H7 (cell line): ENCODE data around the gene U2SURP. TPM values are rescaled to one million over a fixed set of nuclear protein-coding genes. Genes with fewer than 3 reads are reported as not detected.

Experiments
- DNase-seq: peaks from one replicate; pipeline ENCODE4 v3.0.0; 2012
- H3K27me3 ChIP-seq: 2 replicates; pipeline ENCODE4 v1.6.0; 2011; ENCODE audit warnings: mild to moderate bottlenecking, low read length; ENCODE audit not compliant: control insufficient read depth, insufficient read depth
- H3K36me3 ChIP-seq: replicated peaks from 2 replicates; pipeline ENCODE4 v1.5.1; 2011; ENCODE audit warnings: low read length; ENCODE audit not compliant: control insufficient read depth, insufficient read depth
- H3K4me3 ChIP-seq: 2 replicates; pipeline ENCODE4 v1.5.1; 2011; ENCODE audit warnings: low read depth, mild to moderate bottlenecking, control low read depth, low read length, moderate library complexity; ENCODE audit not compliant: insufficient read depth
- total RNA-seq: library from RNA; depleted of rRNA; stranded (reverse); fragments of >200 nt; shearing (Covaris generic); gene quantifications from 2 replicates; pipeline ENCODE4 v1.2.3, GENCODE V29; 2014

U2SURP gene
- total RNA-seq, 1 experiment from 2014 or later: 110 TPM

DNA sequence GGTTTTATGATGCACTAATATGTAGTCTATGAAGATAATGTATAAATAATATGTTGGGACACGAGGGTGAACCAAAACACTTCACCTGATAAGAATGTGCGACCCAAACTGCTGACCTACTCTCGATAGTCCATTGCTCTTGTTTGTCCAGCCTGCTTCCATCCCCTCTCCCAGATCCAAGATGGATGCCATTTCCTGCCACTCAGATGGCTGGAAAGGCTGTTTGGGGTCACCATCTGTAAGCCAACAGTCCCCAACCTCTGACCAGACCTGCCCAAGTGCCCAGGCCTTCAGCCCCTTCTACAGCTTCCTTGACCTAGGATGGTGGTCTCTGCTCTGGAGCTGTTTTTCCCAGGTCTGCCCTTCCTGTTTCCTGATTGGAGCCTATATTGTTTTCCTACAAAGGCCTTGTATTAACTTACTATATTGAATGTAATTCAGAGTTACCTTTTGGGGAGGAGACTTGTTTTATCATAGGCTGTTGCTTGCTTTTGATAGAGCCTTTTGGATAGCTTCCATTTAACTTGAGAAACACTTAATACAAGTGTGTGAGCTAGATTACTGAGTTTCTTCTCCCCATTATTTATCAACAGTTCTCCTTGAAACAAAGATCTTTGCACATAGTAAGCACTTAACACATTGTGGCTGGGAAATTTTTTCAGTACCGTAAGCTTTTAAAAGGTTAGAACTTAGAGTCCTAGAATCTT is 32.9 kb upstream of the U2SURP start:
- Histone ChIP-seq H3K36me3 (no peaks in the 10 kb centered on the region), H3K27me3 (peaks cover 14% of the 10 kb centered on the region), H3K4me3 (no peak overlapping the region)
- no peak for DNase-seq

DNA sequence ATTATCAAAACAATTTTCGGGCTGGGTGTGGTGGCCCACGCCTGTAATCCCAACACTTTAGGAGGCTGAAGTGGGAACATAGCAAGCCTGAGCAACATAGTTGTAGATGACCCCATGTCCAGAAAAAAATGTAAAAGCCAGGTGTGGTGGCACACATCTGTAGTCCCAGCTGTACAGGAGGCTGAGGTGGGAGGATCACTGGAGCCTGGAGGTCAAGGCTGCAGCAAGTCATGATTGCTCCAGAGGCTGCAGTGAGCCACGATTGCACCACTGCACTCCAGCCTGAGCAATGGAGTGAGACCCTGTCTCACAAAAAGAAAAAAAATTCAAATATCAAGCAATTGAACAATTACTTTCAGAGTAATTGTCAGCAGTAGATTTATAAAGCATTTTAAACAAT is 29.9 kb upstream of the U2SURP start:
- DNase-seq: no peak
- Histone ChIP-seq H3K27me3 (no peaks in the 10 kb centered on the region; the same call in 1 of the 2 replicates), H3K4me3 (no peak overlapping the region), H3K36me3 (no peaks in the 10 kb centered on the region)

DNA sequence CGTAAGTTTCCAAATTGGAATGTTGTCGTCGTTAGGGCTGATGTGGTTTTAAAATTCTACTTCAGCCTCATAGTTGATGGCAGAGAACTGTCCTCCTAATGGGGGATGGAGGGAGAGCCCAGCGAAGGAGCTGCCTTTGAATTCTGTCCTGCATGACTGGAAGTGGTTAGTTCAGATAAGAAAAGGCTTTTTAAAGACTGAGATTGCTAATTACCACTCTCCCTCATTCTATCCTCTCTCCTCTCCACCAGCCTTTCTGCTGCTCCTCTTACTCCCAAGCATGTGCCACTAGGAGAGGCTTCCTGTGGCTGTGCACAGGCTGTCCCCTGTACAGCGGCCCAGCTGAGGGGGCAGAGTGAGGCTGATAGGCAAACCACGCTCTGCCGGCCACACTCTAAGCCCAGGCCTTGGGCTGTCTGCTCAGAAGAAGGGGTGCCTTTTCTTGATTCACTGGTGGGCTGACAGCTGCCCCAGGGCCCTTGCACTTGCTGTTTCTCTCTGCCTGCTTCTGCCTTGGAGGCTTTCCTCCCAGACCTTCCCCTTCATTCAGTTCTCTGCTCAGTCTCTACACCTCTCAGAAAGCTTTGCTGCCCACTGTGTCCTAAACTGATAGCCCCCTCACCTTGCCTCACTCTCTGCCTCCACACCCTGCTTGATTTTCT is 29.1 kb upstream of the U2SURP start:
- H3K27me3 ChIP-seq: no peaks in the 10 kb centered on the region; the same call in 1 of the 2 replicates
- DNase-seq: no peak
- no peak overlapping the region for H3K4me3 ChIP-seq
- no peaks in the 10 kb centered on the region for H3K36me3 ChIP-seq

DNA sequence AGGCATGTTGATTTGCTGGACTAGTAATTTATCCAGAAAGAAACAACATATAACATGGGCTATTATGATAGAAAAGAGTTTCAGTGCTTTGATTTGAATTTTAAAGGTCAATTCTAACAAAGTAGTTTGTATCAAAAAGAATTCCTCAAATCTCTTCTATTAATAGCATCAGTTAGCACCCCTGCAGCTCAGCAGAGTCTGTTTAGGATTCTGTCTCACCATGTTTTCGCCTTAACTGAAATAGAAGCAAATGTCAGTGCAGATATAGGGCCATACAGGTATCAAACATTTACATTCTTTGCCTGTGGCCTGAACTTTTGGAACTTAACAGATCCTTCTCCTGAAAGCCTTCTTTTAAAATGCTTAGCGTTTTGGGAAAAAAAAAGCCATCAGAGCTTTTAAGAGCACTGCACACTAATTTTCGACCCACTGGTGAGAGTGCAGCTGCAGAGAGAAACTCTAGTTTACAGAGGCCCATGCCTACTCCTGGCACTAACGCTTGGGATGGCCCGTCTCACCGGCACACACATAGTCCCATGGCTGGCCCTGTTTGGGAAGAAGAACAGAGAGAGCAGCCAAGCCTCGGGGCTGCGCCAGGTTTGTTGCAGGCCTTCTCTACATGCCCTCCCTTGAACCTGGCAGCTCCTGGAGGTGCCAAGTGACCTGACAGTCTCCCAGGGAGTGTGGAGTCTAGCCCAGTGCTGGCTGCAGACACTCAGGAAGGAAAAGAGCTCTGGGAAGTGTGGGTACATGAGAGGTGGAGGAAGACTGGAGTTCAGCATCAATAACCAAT is 28.0 kb upstream of the U2SURP start:
- H3K27me3 ChIP-seq: no peaks in the 10 kb centered on the region; the same call in 1 of the 2 replicates
- DNase-seq: no peak
- no peaks in the 10 kb centered on the region for H3K36me3 ChIP-seq
- no peak overlapping the region for H3K4me3 ChIP-seq

DNA sequence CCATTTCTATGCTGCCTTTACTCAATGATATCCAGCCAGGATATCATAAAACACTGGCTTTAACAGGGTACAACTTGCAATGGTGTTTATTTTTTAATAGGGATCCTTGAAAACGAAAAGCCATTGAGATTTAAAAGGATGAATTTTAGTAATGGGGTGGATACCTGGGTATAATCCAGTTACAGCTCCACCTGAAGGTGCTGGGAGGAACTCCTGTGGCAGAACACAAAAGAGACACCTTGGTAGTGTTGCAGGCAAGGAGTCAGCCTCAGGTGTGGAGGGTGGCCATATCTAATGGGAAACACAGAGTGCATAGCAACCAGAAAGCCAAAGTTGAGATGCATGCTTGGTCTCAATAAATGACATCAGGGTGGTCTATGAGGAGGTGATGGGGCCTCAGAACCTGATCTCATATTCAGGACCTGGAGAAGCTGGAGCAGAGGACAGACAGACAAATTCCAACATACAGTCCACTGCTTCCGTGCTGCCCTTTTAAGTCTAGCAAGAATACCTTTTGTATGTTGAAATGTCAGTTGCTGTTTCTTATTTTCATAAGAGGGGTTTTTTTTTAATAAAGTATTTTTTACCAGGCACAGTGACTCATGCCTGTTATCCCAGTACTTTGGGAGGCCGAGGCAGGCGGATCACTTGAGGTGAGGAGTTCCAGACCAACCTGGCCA is 25.9 kb upstream of the U2SURP start:
- Histone ChIP-seq H3K27me3 (no peaks in the 10 kb centered on the region), H3K36me3 (no peaks in the 10 kb centered on the region), H3K4me3 (no peak overlapping the region)
- peak; percentile 48 for DNase-seq

DNA sequence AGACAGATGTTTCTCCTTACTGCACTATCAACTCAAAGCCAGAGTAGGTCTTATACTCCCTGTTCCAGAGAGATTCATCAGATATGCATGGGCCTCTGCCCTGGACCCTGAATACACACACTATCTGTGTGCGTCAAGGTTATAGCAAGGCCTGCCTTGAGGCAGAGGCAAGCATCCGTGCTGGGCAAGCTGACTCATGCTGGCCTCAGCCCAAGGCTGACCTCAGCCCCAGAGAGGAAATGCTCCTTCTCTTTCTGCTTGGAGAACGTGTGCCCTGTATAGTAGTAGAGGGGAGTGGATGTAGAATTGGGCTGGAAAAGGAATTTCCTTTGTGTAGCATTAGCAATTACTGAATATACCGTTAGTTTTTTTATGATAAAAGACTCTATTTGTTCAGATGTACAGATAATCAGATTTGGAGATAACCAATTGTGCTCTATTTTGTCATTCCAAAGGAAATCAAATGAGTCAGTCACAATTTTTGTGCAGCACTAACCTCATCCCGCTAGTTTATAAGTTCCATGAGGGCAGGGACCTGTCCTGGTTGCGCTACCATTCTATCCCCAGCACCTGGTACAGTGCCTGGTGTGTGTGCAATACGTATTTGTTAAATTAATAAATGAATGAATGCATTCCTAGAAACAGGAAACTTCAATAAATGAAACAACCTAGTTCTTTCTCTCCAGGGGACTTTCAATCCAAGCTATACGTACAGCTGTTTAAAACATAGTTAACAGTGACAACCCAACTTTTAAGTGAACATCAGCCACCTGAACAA is 24.6 kb upstream of the U2SURP start:
- H3K36me3 ChIP-seq: no peaks in the 10 kb centered on the region
- H3K27me3 ChIP-seq: no peaks in the 10 kb centered on the region
- no peak overlapping the region for H3K4me3 ChIP-seq
- DNase-seq: no peak

DNA sequence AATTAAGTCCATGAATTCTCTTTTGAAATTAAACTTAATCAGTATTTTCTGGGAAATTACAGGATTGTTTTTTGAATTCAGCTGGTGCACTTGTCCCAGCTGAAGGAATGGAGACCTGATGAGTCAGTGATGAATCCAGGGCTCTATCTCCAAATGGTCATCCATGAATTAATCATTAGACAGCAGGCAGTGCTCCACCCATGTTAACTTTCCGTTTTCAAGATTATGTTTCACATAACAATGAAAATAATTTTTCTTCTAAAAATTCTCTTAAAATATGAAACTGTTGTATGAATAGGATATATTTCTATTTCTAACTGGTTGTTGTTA is 24.0 kb upstream of the U2SURP start:
- no peak for DNase-seq
- Histone ChIP-seq H3K27me3 (no peaks in the 10 kb centered on the region), H3K4me3 (no peak overlapping the region), H3K36me3 (no peaks in the 10 kb centered on the region)

DNA sequence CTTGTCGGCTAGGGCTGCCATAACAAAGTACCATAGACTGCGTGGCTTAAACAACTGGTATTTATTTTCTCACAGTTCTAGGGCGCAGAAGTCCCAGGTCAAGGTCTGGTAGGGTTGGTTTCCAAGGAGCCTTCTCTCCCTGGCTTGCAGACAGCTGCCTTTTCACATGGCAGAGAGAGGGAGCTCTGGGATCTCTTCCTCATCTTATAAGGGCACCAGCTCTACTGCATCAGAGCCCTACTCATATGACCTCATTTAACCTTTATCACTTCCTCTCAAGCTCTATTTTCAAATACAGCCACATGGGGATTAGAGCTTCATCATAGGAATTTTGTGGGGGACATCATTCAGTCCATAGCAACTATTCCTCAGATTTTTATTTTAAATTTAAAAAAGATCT is 20.3 kb upstream of the U2SURP start:
- Histone ChIP-seq H3K4me3 (no peak overlapping the region), H3K36me3 (no peaks in the 10 kb centered on the region), H3K27me3 (no peaks in the 10 kb centered on the region)
- DNase-seq: no peak

DNA sequence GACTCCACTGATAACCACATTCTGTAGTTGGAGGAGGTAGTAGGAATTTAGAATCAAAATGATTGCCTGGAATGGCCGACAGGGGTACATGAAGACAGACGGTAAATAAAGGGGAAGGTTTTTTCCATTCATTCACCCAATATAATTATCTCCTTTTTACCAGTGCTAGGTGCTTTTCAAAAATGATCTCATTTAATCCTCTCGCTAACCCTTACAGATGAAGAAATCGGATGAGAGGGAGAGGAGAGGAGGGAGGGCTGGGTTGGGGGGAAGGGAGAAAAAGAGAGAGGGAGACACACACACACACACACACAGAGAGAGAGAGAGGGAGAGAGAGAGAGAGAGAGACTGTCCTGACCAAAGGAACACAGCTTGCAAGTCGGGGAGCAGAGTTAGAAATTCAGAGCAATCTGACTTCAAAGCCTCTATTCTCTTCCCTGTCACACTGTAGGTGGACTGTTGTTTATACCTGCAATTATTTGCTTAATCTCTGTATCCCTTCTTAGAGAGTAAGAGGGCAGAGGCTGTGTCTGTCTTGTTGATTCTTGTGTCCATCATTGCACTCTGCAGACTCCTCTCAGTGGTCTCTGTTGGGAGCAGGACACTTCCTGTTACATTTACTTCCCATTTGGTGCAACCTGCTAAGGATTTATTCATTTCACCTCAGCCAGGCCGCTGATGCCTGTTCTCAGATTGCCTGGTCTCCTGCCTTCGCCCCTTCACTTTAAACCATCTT is 19.2 kb upstream of the U2SURP start:
- H3K36me3 ChIP-seq: no peaks in the 10 kb centered on the region
- no peak for DNase-seq

DNA sequence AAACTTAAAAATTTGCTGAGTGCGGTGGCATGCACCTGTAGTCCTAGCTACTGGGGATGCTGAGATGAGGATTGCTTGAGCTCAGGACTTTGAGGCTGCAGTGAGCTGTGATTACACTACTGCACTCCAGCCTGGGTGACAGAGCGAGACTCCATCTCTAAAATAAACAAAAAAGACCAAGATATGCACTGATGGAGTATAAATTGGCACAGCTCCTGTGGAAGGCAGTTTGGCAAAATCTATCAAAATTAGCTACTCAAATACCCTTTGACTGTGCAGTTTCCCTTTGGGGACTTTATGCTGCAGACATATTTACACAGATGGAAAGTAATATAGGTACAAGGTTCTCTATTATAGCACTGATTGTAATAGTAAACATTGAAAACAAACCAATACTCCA is 18.1 kb upstream of the U2SURP start:
- Histone ChIP-seq H3K4me3 (no peak overlapping the region), H3K27me3 (no peaks in the 10 kb centered on the region), H3K36me3 (no peaks in the 10 kb centered on the region)
- DNase-seq: no peak

More for the DNA sequence above, 19.2 kb upstream of the U2SURP start:
- H3K4me3 ChIP-seq: no peak overlapping the region
- H3K27me3 ChIP-seq: no peaks in the 10 kb centered on the region

DNA sequence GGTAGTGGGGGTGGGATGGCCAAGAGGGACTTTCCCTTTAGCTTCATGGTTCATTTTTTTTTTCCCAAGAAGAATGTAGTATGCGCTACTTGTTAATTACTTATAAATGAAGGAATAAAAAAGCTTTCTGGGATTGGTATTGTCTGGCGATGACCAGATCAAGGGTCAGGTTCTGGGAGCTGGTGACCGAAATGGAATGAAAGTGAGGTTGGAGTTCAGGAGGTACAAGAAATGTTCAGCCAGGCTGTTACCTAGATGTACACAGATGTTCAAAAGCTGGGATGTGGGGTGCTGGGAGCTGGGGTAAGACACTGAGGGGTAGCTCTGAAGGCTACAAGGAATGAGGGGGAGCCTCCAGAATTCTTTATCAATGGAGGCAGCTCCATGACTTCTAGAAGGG is 17.1 kb upstream of the U2SURP start:
- no peak for DNase-seq
- no peak overlapping the region for H3K4me3 ChIP-seq
- H3K36me3 ChIP-seq: no peaks in the 10 kb centered on the region
- no peaks in the 10 kb centered on the region for H3K27me3 ChIP-seq

DNA sequence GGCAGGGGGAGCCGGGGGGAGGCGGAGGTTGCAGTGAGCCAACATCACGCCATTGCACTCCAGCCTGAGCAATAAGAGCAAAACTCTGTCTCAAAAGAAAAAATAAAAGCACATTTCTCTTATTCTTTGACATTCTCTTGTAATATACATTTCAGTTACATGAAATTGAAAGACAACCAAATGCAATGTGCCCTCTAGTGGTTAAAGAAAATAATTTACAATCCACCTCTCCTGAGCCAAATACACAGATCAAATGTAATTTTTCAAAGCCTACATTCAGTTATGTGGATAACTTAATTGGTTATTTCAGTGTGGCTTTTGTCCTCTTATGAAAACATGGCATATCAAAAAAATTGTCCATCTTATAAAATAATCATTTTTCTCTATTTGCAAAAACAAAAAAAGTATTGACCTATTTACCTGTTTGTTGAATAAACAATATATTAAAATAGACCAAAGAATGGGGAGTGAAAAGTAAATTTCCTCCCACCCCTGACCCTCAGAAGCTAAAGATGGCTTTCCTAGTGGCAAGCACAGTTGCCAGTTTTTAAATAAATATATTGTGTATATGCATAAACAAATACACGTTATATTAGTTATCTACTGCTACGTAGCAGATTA is 14.2 kb upstream of the U2SURP start:
- Histone ChIP-seq H3K4me3 (no peak overlapping the region), H3K27me3 (no peaks in the 10 kb centered on the region), H3K36me3 (no peaks in the 10 kb centered on the region)
- DNase-seq: no peak

DNA sequence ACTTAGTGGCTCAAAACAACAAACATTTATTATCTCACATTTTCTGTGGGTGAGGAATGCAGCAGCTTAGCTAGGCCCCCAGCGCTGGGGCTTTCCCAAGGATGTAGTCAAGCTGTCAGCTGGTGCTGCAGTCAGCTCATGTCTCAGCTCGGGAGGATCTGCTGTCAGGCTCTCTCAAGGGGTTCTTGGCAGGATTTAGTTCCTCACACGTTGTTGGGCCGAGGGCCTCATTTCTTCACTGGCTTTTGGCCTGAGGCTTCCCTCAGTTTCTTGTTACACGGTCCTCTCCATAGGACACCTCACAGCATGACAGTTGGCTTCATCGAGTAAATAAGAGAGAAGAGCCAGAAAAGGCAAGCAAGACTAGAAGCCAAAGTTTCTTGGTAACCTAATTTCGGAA is 13.7 kb upstream of the U2SURP start:
- Histone ChIP-seq H3K4me3 (no peak overlapping the region), H3K27me3 (no peaks in the 10 kb centered on the region), H3K36me3 (no peaks in the 10 kb centered on the region)
- peak; percentile 47 for DNase-seq
